H9 (cell line): ENCODE results near the gene VAV2. TPM values are rescaled to one million over a fixed set of nuclear protein-coding genes. Genes with fewer than 3 reads are reported as not detected.

ENCODE experiments used
- DNase-seq: peaks from one replicate; pipeline ENCODE4 v3.0.0-alpha.2; 2017
- H2AFZ ChIP-seq: one replicate; pipeline ENCODE4 v1.6.1; 2013; ENCODE audit warnings: mild to moderate bottlenecking, low read length, control low read depth, moderate library complexity
- H2AK5ac ChIP-seq: 2 replicates; pipeline ENCODE4 v1.6.1; 2013; ENCODE audit warnings: low read length, control low read depth, mixed read lengths; ENCODE audit not compliant: insufficient read length
- H2BK120ac ChIP-seq: one replicate; pipeline ENCODE4 v1.6.1; 2013; ENCODE audit warnings: low read depth, mild to moderate bottlenecking, low read length, control low read depth, inconsistent platforms; ENCODE audit not compliant: poor library complexity, severe bottlenecking
- H2BK12ac ChIP-seq: 2 replicates; pipeline ENCODE4 v1.6.1; 2013; ENCODE audit warnings: low read length, control low read depth, mixed read lengths, low read depth; ENCODE audit not compliant: insufficient read length
- H2BK15ac ChIP-seq: 2 replicates; pipeline ENCODE4 v1.6.1; 2013; ENCODE audit warnings: low read depth, low read length, control low read depth
- H2BK20ac ChIP-seq: one replicate; pipeline ENCODE4 v1.6.1; 2013; ENCODE audit warnings: low read depth, mild to moderate bottlenecking, low read length, control low read depth, inconsistent platforms; ENCODE audit not compliant: poor library complexity, severe bottlenecking
- H2BK5ac ChIP-seq: 2 replicates; pipeline ENCODE4 v1.6.1; 2013; ENCODE audit warnings: low read length, control low read depth, mixed read lengths; ENCODE audit not compliant: insufficient read length
- H3K14ac ChIP-seq: 2 replicates; pipeline ENCODE4 v1.6.1; 2013; ENCODE audit warnings: low read length, control low read depth; ENCODE audit not compliant: insufficient read depth
- H3K18ac ChIP-seq: 2 replicates; pipeline ENCODE4 v1.6.1; 2013; ENCODE audit warnings: low read depth, mild to moderate bottlenecking, mixed read lengths, low read length, control low read depth; ENCODE audit not compliant: insufficient read length
- H3K23ac ChIP-seq: 2 replicates; pipeline ENCODE4 v1.6.1; 2013; ENCODE audit warnings: low read length, control low read depth, mixed read lengths, low read depth; ENCODE audit not compliant: insufficient read length
- H3K23me2 ChIP-seq: 2 replicates; pipeline ENCODE4 v1.6.1; 2013; ENCODE audit warnings: low read depth, mild to moderate bottlenecking, mixed read lengths, low read length, control low read depth; ENCODE audit not compliant: insufficient read length, poor library complexity, severe bottlenecking
- H3K27ac ChIP-seq: 2 replicates; pipeline ENCODE4 v1.5.1; 2013; ENCODE audit warnings: low read length, control low read depth, mixed read lengths, low read depth; ENCODE audit not compliant: insufficient read length
- H3K27me3 ChIP-seq: 2 replicates; pipeline ENCODE4 v1.6.1; 2013; ENCODE audit warnings: low read length, control low read depth, inconsistent platforms; ENCODE audit not compliant: insufficient read depth
- H3K4ac ChIP-seq: 2 replicates; pipeline ENCODE4 v1.6.1; 2013; ENCODE audit warnings: low read depth, mild to moderate bottlenecking, control low read depth, inconsistent platforms, low read length, moderate library complexity
- H3K4me1 ChIP-seq: 2 replicates; pipeline ENCODE4 v1.6.1; 2013; ENCODE audit warnings: low read length, control low read depth, inconsistent platforms; ENCODE audit not compliant: insufficient read depth
- H3K4me2 ChIP-seq: 2 replicates; pipeline ENCODE4 v1.6.1; 2013; ENCODE audit warnings: low read length, control low read depth, mixed read lengths; ENCODE audit not compliant: insufficient read length, insufficient read depth
- H3K56ac ChIP-seq: 2 replicates; pipeline ENCODE4 v1.6.1; 2013; ENCODE audit warnings: low read depth, mild to moderate bottlenecking, mixed read lengths, low read length, control low read depth; ENCODE audit not compliant: insufficient read length
- H3K79me1 ChIP-seq: 2 replicates; pipeline ENCODE4 v1.6.1; 2013; ENCODE audit warnings: low read depth, mild to moderate bottlenecking, moderate library complexity, low read length, control low read depth, inconsistent platforms; ENCODE audit not compliant: insufficient read depth, poor library complexity, severe bottlenecking
- H3K79me2 ChIP-seq: 2 replicates; pipeline ENCODE4 v1.6.1; 2013; ENCODE audit warnings: low read length, control low read depth, inconsistent platforms; ENCODE audit not compliant: insufficient read depth
- H3K9ac ChIP-seq: 2 replicates; pipeline ENCODE4 v1.6.1; 2013; ENCODE audit warnings: low read length, control low read depth, mixed read lengths; ENCODE audit not compliant: insufficient read length; ENCODE audit errors: extremely low read depth
- H3K9me3 ChIP-seq: one replicate; pipeline ENCODE4 v1.6.1; 2013; ENCODE audit warnings: low read depth, low read length, inconsistent platforms; ENCODE audit not compliant: control insufficient read depth
- H3T11ph ChIP-seq: one replicate; pipeline ENCODE4 v1.6.1; 2013; ENCODE audit warnings: mild to moderate bottlenecking, low read length, control low read depth, inconsistent platforms
- H4K20me1 ChIP-seq: one replicate; pipeline ENCODE4 v1.6.1; 2013; ENCODE audit not compliant: control insufficient read depth, insufficient read length, insufficient read depth
- H4K5ac ChIP-seq: 2 replicates; pipeline ENCODE4 v1.6.1; 2013; ENCODE audit warnings: low read depth, mild to moderate bottlenecking, mixed read lengths, low read length, control low read depth; ENCODE audit not compliant: insufficient read length
- H4K8ac ChIP-seq: replicated peaks from 2 replicates; pipeline ENCODE4 v1.6.1; 2013; ENCODE audit warnings: low read length, control low read depth, mixed read lengths, low read depth; ENCODE audit not compliant: insufficient read length
- H4K91ac ChIP-seq: 2 replicates; pipeline ENCODE4 v1.6.1; 2013; ENCODE audit warnings: low read depth, mild to moderate bottlenecking, moderate library complexity, mixed read lengths, low read length, control low read depth; ENCODE audit not compliant: insufficient read length
- H3K27ac Mint-ChIP-seq, 3 experiments: 2 replicates in 2 of 3; 3 replicates in 1 of 3; pipeline ENCODE4 v1.8.0; 2020 to 2021; ENCODE audit warnings: mixed read lengths in 3 of 3, mild to moderate bottlenecking in 1 of 3, moderate library complexity in 1 of 3
- H3K27me3 Mint-ChIP-seq: 2 replicates; pipeline ENCODE4 v1.8.0; 2021; ENCODE audit warnings: low read depth, mild to moderate bottlenecking, moderate library complexity, mixed read lengths
- H3K36me3 Mint-ChIP-seq, 3 experiments: 2 replicates in 2 of 3; 3 replicates in 1 of 3; pipeline ENCODE4 v1.8.0; 2020 to 2021; ENCODE audit warnings: low read depth in 3 of 3, mixed read lengths in 3 of 3; ENCODE audit not compliant: insufficient read depth in 1 of 3
- H3K4me1 Mint-ChIP-seq, 2 experiments: 2 replicates each; pipeline ENCODE4 v1.8.0; 2020; ENCODE audit warnings: mixed read lengths in 2 of 2
- H3K4me3 Mint-ChIP-seq, 2 experiments: 2 replicates in 1 of 2; 3 replicates in 1 of 2; pipeline ENCODE4 v1.8.0; 2020 to 2021; ENCODE audit warnings: mild to moderate bottlenecking in 2 of 2, mixed read lengths in 2 of 2, moderate library complexity in 1 of 2
- H3K9me3 Mint-ChIP-seq, 2 experiments: 2 replicates in 1 of 2; 3 replicates in 1 of 2; pipeline ENCODE4 v1.8.0; 2020; ENCODE audit warnings: mild to moderate bottlenecking in 2 of 2, mixed read lengths in 2 of 2, moderate library complexity in 1 of 2
- WGBS: extraction: QIAGEN DNeasy Blood & Tissue Kit; methylation state at CpG from one replicate; pipeline ENCODE4 v1.1.7; 2013; ENCODE audit warnings: missing lambda C conversion rate, low lambda C conversion rate, mixed read lengths; ENCODE audit not compliant: insufficient read length; ENCODE audit errors: extremely low coverage; 5-methylcytosine and 5-hydroxymethylcytosine counted together
- total RNA-seq: library from RNA; stranded (reverse); gene quantifications from 2 replicates; pipeline ENCODE4 v1.2.1, GENCODE V29; 2021
- TF ChIP-seq, protein P1 (sequence below): fragments of 200-600 bp; sonication (generic); conservative IDR thresholded peaks from 3 replicates; pipeline ENCODE4 v1.8.0; 2021; ENCODE audit warnings: antibody characterized with exemption, mild to moderate bottlenecking

Gene VAV2
- total RNA-seq, 1 experiment from 2014 or later = 58.7 TPM

DNA sequence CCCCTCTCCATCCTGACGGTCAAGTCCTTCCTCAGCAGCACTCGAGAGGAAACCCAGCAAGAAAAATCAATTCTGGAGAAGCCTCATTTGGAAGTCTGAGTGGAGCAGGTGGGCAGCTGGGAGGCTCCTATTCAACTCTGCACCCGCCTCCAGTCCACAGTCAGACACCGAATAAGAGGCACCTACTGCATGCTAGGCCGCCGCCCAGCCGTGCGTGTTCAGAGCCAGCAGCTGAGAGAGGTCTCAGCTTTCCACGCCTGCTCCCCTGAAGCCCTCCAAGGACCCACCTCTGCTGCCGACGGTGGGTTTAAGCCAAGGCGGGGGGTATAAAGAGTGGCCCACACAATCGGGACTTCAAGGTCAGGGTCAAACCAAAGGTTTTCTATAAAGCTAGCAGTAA lies 41.9 kb downstream of the VAV2 start:
- Histone ChIP-seq H3K23me2 (no peaks in the 10 kb centered on the region), H3K23ac (no peak overlapping the region), H3K18ac (no peak overlapping the region), H3K4ac (no peak overlapping the region), H3K9me3 (no peaks in the 10 kb centered on the region), H4K20me1 (peaks cover 4% of the 10 kb centered on the region), H2BK20ac (no peak overlapping the region), H3K4me2 (no peak overlapping the region), H2AK5ac (no peak overlapping the region), H2BK15ac (no peak overlapping the region), H3K79me2 (peaks cover 7% of the 10 kb centered on the region; the same call in 1 of the 2 replicates), H4K91ac (no peak overlapping the region), H3K56ac (no peak overlapping the region), H2BK5ac (no peak overlapping the region), H2AFZ (no peak overlapping the region), H2BK120ac (no peak overlapping the region), H2BK12ac (no peak overlapping the region), H4K8ac (no peak overlapping the region), H3K27ac (no peak overlapping the region), H3K4me1 (peaks cover 2% of the 10 kb centered on the region; the same call in 1 of the 2 replicates), H3K27me3 (no peaks in the 10 kb centered on the region), H3K14ac (no peak overlapping the region), H3K79me1 (peaks cover 9% of the 10 kb centered on the region), H3T11ph (no peak overlapping the region), H3K9ac (no peak overlapping the region), H4K5ac (no peak overlapping the region)
- DNase-seq = no peak
- Mint-ChIP-seq H3K9me3 (no peaks in the 10 kb centered on the region), H3K4me3 (no peak overlapping the region), H3K27ac (peak overlapping the region in 1 of 3 experiments; percentile 57; a peak in 2 of 7 replicates), H3K4me1 (peaks cover 33 to 38% of the 10 kb centered on the region in 2 experiments), H3K36me3 (peaks cover 0 to 17% (median 2%) of the 10 kb centered on the region in 3 experiments; a peak in 2 of 7 replicates), H3K27me3 (no peaks in the 10 kb centered on the region)
- TF ChIP-seq, protein P1, sequence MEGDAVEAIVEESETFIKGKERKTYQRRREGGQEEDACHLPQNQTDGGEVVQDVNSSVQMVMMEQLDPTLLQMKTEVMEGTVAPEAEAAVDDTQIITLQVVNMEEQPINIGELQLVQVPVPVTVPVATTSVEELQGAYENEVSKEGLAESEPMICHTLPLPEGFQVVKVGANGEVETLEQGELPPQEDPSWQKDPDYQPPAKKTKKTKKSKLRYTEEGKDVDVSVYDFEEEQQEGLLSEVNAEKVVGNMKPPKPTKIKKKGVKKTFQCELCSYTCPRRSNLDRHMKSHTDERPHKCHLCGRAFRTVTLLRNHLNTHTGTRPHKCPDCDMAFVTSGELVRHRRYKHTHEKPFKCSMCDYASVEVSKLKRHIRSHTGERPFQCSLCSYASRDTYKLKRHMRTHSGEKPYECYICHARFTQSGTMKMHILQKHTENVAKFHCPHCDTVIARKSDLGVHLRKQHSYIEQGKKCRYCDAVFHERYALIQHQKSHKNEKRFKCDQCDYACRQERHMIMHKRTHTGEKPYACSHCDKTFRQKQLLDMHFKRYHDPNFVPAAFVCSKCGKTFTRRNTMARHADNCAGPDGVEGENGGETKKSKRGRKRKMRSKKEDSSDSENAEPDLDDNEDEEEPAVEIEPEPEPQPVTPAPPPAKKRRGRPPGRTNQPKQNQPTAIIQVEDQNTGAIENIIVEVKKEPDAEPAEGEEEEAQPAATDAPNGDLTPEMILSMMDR = no peak
- WGBS = no CpG with 5 or more reads among the region's 13 CpGs
